Vagina (tissue), 2 donors: ENCODE measurements around the gene KAT7. TPM values are rescaled to one million over a fixed set of nuclear protein-coding genes. Genes with fewer than 3 reads are reported as not detected.

Source experiments
- DNase-seq, 2 donors: peaks; one replicate each; pipeline ENCODE4 v3.0.0-alpha.2; 2017; ENCODE audit errors: extremely low spot score in 2 of 2
- H3K27ac ChIP-seq: fragments of 200-600 bp; sonication (generic); one replicate; pipeline ENCODE4 v1.5.1; 2019
- H3K27me3 ChIP-seq: fragments of 200-600 bp; sonication (generic); one replicate; pipeline ENCODE4 v1.5.1; 2019
- H3K36me3 ChIP-seq, 2 donors: fragments of 200-600 bp; sonication (generic); one replicate each; pipeline ENCODE4 v1.5.1; 2017 to 2019
- H3K4me1 ChIP-seq: fragments of 200-600 bp; sonication (generic); one replicate; pipeline ENCODE4 v1.5.1; 2019
- H3K4me3 ChIP-seq, 2 donors: fragments of 200-600 bp; sonication (generic); 1 replicate in 1 of 2; 2 replicates in 1 of 2; pipeline ENCODE4 v1.5.1; 2016 to 2019
- H3K9me3 ChIP-seq: fragments of 200-600 bp; sonication (generic); one replicate; pipeline ENCODE4 v1.5.1; 2019
- CTCF ChIP-seq, 3 experiments: fragments of 450-650 bp in 2 of 3; fragments of 200-600 bp in 1 of 3; sonication (generic) in 1 of 3; IDR thresholded peaks; one replicate each; pipeline ENCODE4 v1.5.1; 2017 to 2019; ENCODE audit warnings: antibody characterized with exemption in 3 of 3, mild to moderate bottlenecking in 2 of 3, moderate library complexity in 2 of 3
- POLR2A ChIP-seq, 2 donors: fragments of 450-650 bp; IDR thresholded peaks; one replicate each; pipeline ENCODE4 v1.6.1; 2017; ENCODE audit warnings: antibody characterized with exemption in 2 of 2, mild to moderate bottlenecking in 2 of 2, moderate library complexity in 2 of 2
- POLR2AphosphoS5 ChIP-seq, 2 donors: sonication (generic); formaldehyde crosslinking; IDR thresholded peaks; one replicate each; pipeline ENCODE4 v1.9.0; 2017; ENCODE audit warnings: antibody characterized with exemption in 2 of 2, mild to moderate bottlenecking in 2 of 2, low read depth in 1 of 2; ENCODE audit not compliant: insufficient read depth in 1 of 2
- intact Hi-C: fragments of 100-400 bp; cut with DNase I; formaldehyde crosslinking; loops from one replicate; pipeline ENCODE4 v1.15.1; 2023
- total RNA-seq: library from RNA; depleted of rRNA; stranded (reverse); fragments of >200 nt; gene quantifications from one replicate; pipeline ENCODE4 v1.2.3, GENCODE V29; 2016

The KAT7 gene
- 36.1 TPM for total RNA-seq

- TF ChIP-seq CTCF (IDR thresholded peaks at IDR 0.05) = peak in 2 of 3 experiments; percentile 11 to 22
- peak in 1 of 2 donors; percentile 79 for TF ChIP-seq POLR2A (IDR thresholded peaks at IDR 0.05)
- TF ChIP-seq POLR2AphosphoS5 (IDR thresholded peaks at IDR 0.05; ENCODE audit: insufficient read depth in 1 of 2, low read depth in 1 of 2) = peak; percentile 93 to 99
- peak within 1 kb of the TSS; percentile 86 to 98 for H3K4me3 ChIP-seq
- H3K9me3 ChIP-seq = no peaks in the 10 kb centered on the region
- intact Hi-C loops = no loop called here
- peaks cover 0 to 28% of the 10 kb centered on the region in 2 donors for H3K36me3 ChIP-seq
- peaks cover 53% of the 10 kb centered on the region for H3K4me1 ChIP-seq
- DNase-seq = peak; percentile 99 to 100
- H3K27me3 ChIP-seq = no peaks in the 10 kb centered on the region
- peak within 1 kb of the TSS; percentile 100 for H3K27ac ChIP-seq
Measured at GRCh38 chr17:49788478-49789242, at the start of gene KAT7. Gene KAT7, plus strand, starts transcription at chr17:49788681. Its CDS starts 154 bp downstream, at chr17:49788835.

GRCh38 chr17:49739641-49740271, 48.7 kb upstream of the KAT7 start:
- TF ChIP-seq POLR2A (IDR thresholded peaks at IDR 0.05) (no peak), POLR2AphosphoS5 (IDR thresholded peaks at IDR 0.05; ENCODE audit: insufficient read depth in 1 of 2, low read depth in 1 of 2) (peak; percentile 57 to 73)
- Histone ChIP-seq H3K9me3 (no peaks in the 10 kb centered on the region), H3K4me3 (no peak overlapping the region), H3K27ac (peak overlapping the region; percentile 80), H3K36me3 (no peaks in the 10 kb centered on the region), H3K4me1 (peaks cover 54% of the 10 kb centered on the region), H3K27me3 (no peaks in the 10 kb centered on the region)
- DNase-seq = no peak
- intact Hi-C loops = no loop called here

GRCh38 chr17:49741009-49741691, 47.3 kb upstream of the KAT7 start:
- intact Hi-C loops = no loop called here
- Histone ChIP-seq H3K27ac (peak overlapping the region; percentile 80), H3K4me3 (no peak overlapping the region), H3K4me1 (peaks cover 54% of the 10 kb centered on the region), H3K9me3 (no peaks in the 10 kb centered on the region), H3K27me3 (no peaks in the 10 kb centered on the region), H3K36me3 (no peaks in the 10 kb centered on the region)
- no peak for TF ChIP-seq POLR2A (IDR thresholded peaks at IDR 0.05)
- TF ChIP-seq POLR2AphosphoS5 (IDR thresholded peaks at IDR 0.05; ENCODE audit: insufficient read depth in 1 of 2, low read depth in 1 of 2) = peak in 1 of 2 donors; percentile 61
- TF ChIP-seq CTCF (IDR thresholded peaks at IDR 0.05) = no peak
- no peak for DNase-seq

GRCh38 chr17:49741692-49742076, 46.8 kb upstream of the KAT7 start:
- peaks cover 54% of the 10 kb centered on the region for H3K4me1 ChIP-seq
- H3K27ac ChIP-seq = peak overlapping the region; percentile 80
- intact Hi-C loops = no loop called here
- no peak overlapping the region for H3K4me3 ChIP-seq
- H3K9me3 ChIP-seq = no peaks in the 10 kb centered on the region
- TF ChIP-seq POLR2A (IDR thresholded peaks at IDR 0.05) (no peak), POLR2AphosphoS5 (IDR thresholded peaks at IDR 0.05; ENCODE audit: insufficient read depth in 1 of 2, low read depth in 1 of 2) (no peak), CTCF (IDR thresholded peaks at IDR 0.05) (no peak)
- no peaks in the 10 kb centered on the region for H3K27me3 ChIP-seq
- DNase-seq = no peak
- H3K36me3 ChIP-seq = no peaks in the 10 kb centered on the region

GRCh38 chr17:49742166-49742638, 46.3 kb upstream of the KAT7 start:
- Histone ChIP-seq H3K4me3 (no peak overlapping the region), H3K9me3 (no peaks in the 10 kb centered on the region), H3K4me1 (peaks cover 54% of the 10 kb centered on the region), H3K27ac (peak overlapping the region; percentile 80), H3K27me3 (no peaks in the 10 kb centered on the region), H3K36me3 (no peaks in the 10 kb centered on the region)
- DNase-seq = no peak
- TF ChIP-seq POLR2AphosphoS5 (IDR thresholded peaks at IDR 0.05; ENCODE audit: insufficient read depth in 1 of 2, low read depth in 1 of 2) (no peak), CTCF (IDR thresholded peaks at IDR 0.05) (no peak), POLR2A (IDR thresholded peaks at IDR 0.05) (no peak)
- intact Hi-C loops = no loop called here
